Prostate gland (tissue), 2 donors: ENCODE results near the gene FIGN. TPM values are rescaled to one million over a fixed set of nuclear protein-coding genes. Genes with fewer than 3 reads are reported as not detected.

Experiments used
- DNase-seq: peaks from one replicate; pipeline ENCODE4 v3.0.0-alpha.2; 2019; ENCODE audit warnings: low spot score
- H3K27ac ChIP-seq, 2 donors: fragments of 200-600 bp; sonication (generic); 2 replicates each; pipeline ENCODE4 v1.5.1; 2017 to 2019
- H3K27me3 ChIP-seq: fragments of 200-600 bp; sonication (generic); replicated peaks from 2 replicates; pipeline ENCODE4 v1.5.1; 2019; ENCODE audit not compliant: insufficient read depth
- H3K36me3 ChIP-seq, 2 donors: fragments of 200-600 bp; sonication (generic); 1 replicate in 1 of 2; 2 replicates in 1 of 2; pipeline versions ENCODE4 v1.5.1 to v1.8.1; 2017 to 2019
- H3K4me1 ChIP-seq: fragments of 200-600 bp; sonication (generic); replicated peaks from 2 replicates; pipeline ENCODE4 v1.5.1; 2019
- H3K4me3 ChIP-seq, 2 donors: fragments of 200-600 bp; sonication (generic); 2 replicates each; pipeline ENCODE4 v1.5.1; 2017 to 2019
- H3K9me3 ChIP-seq: fragments of 200-600 bp; sonication (generic); 2 replicates; pipeline ENCODE4 v1.5.1; 2017
- CTCF ChIP-seq, 4 experiments: fragments of 200-600 bp in 2 of 4; fragments of 450-650 bp in 2 of 4; sonication (generic) in 2 of 4; IDR thresholded peaks; 1 replicate in 3 of 4; 2 replicates in 1 of 4; pipeline ENCODE4 v1.5.1; 2016 to 2019; ENCODE audit warnings: antibody characterized with exemption in 4 of 4, mild to moderate bottlenecking in 2 of 4, moderate library complexity in 2 of 4
- POLR2A ChIP-seq: fragments of 450-650 bp; IDR thresholded peaks from one replicate; pipeline ENCODE4 v1.6.1; 2016; ENCODE audit warnings: antibody characterized with exemption, mild to moderate bottlenecking
- POLR2AphosphoS5 ChIP-seq: sonication (generic); formaldehyde crosslinking; IDR thresholded peaks from one replicate; pipeline ENCODE4 v1.6.1; 2017; ENCODE audit warnings: antibody characterized with exemption
- WGBS: methylation state at CpG from one replicate; pipeline ENCODE4 v1.1.5; 2018; 5-methylcytosine and 5-hydroxymethylcytosine counted together
- intact Hi-C: fragments of 100-400 bp; cut with DNase I; formaldehyde crosslinking; loops from one replicate; pipeline ENCODE4 v1.14.2; 2022
- total RNA-seq, 2 donors: library from RNA; depleted of rRNA; stranded (reverse); fragments of >200 nt; gene quantifications; one replicate each; pipeline ENCODE4 v1.1.0, GENCODE V29; 2016

FIGN gene
- total RNA-seq, 2 donors from 2014 or later = 3.6 to 4.3 TPM

- Histone ChIP-seq H3K27ac (no peak overlapping the region), H3K36me3 (no peaks in the 10 kb centered on the region), H3K4me3 (no peak overlapping the region), H3K27me3 (no peaks in the 10 kb centered on the region), H3K9me3 (no peaks in the 10 kb centered on the region), H3K4me1 (no peaks in the 10 kb centered on the region)
- 70% methylated on average over 3 of the region's 3 CpGs for WGBS
- TF ChIP-seq POLR2AphosphoS5 = no peak
- TF ChIP-seq POLR2A = no peak
- TF ChIP-seq CTCF (IDR thresholded peaks at IDR 0.05) = no peak
- no peak for DNase-seq
- intact Hi-C loops = no loop called here
Measured at GRCh38 chr2:163657281-163657656, 78.5 kb downstream of the FIGN start.

- 56% methylated on average over 2 of the region's 2 CpGs for WGBS
- intact Hi-C loops = no loop called here
- H3K9me3 ChIP-seq = no peaks in the 10 kb centered on the region
- no peak overlapping the region for H3K27ac ChIP-seq
- H3K27me3 ChIP-seq = no peaks in the 10 kb centered on the region
- no peak for TF ChIP-seq CTCF (IDR thresholded peaks at IDR 0.05)
- no peak for TF ChIP-seq POLR2A
- no peak for TF ChIP-seq POLR2AphosphoS5
- no peak for DNase-seq
- no peaks in the 10 kb centered on the region for H3K4me1 ChIP-seq
- H3K4me3 ChIP-seq = no peak overlapping the region
- no peaks in the 10 kb centered on the region for H3K36me3 ChIP-seq
Measured at GRCh38 chr2:163656622-163657280, 79.1 kb downstream of the FIGN start.

GRCh38 chr2:163655667-163656066 lies 80.1 kb downstream of the FIGN start:
- Histone ChIP-seq H3K27ac (no peak overlapping the region), H3K27me3 (no peaks in the 10 kb centered on the region), H3K9me3 (no peaks in the 10 kb centered on the region), H3K4me1 (no peaks in the 10 kb centered on the region), H3K36me3 (no peaks in the 10 kb centered on the region), H3K4me3 (no peak overlapping the region)
- WGBS = 82% methylated on average over 2 of the region's 2 CpGs
- DNase-seq = no peak
- intact Hi-C loops = no loop called here
- no peak for TF ChIP-seq POLR2A
- TF ChIP-seq CTCF (IDR thresholded peaks at IDR 0.05) = no peak
- TF ChIP-seq POLR2AphosphoS5 = no peak

GRCh38 chr2:163652751-163653150 lies 83.1 kb downstream of the FIGN start:
- no peak overlapping the region for H3K4me3 ChIP-seq
- intact Hi-C loops = no loop called here
- H3K4me1 ChIP-seq = no peaks in the 10 kb centered on the region
- no peaks in the 10 kb centered on the region for H3K9me3 ChIP-seq
- no peaks in the 10 kb centered on the region for H3K36me3 ChIP-seq
- WGBS = 89% methylated on average over 2 of the region's 2 CpGs
- TF ChIP-seq CTCF (IDR thresholded peaks at IDR 0.05) = no peak
- no peak for DNase-seq
- no peak overlapping the region for H3K27ac ChIP-seq
- no peaks in the 10 kb centered on the region for H3K27me3 ChIP-seq

GRCh38 chr2:163649080-163649479 lies 86.7 kb downstream of the FIGN start:
- no peaks in the 10 kb centered on the region for H3K4me1 ChIP-seq
- intact Hi-C loops = no loop called here
- no peak for TF ChIP-seq CTCF (IDR thresholded peaks at IDR 0.05)
- TF ChIP-seq POLR2A = no peak
- no peak for TF ChIP-seq POLR2AphosphoS5
- no peaks in the 10 kb centered on the region for H3K27me3 ChIP-seq
- H3K4me3 ChIP-seq = no peak overlapping the region
- H3K27ac ChIP-seq = no peak overlapping the region
- no peaks in the 10 kb centered on the region for H3K9me3 ChIP-seq
- DNase-seq = no peak
- no peaks in the 10 kb centered on the region for H3K36me3 ChIP-seq
- 93% methylated on average over 1 of the region's 1 CpG for WGBS
